C4-2B (cell line): ENCODE data around the gene GALNT16.

ENCODE experiments used
- H3K27ac ChIP-seq: fragments of 450-650 bp; 2 replicates; pipeline ENCODE4 v1.5.1; 2017
- ZFX ChIP-seq: fragments of 450-650 bp; IDR thresholded peaks from 2 replicates; pipeline ENCODE4 v1.6.1; 2017
- TF ChIP-seq, protein P1 (sequence below): fragments of 450-650 bp; conservative IDR thresholded peaks from 2 replicates; pipeline ENCODE4 v1.5.1; 2017; ENCODE audit warnings: mild to moderate bottlenecking

GALNT16 gene

DNA sequence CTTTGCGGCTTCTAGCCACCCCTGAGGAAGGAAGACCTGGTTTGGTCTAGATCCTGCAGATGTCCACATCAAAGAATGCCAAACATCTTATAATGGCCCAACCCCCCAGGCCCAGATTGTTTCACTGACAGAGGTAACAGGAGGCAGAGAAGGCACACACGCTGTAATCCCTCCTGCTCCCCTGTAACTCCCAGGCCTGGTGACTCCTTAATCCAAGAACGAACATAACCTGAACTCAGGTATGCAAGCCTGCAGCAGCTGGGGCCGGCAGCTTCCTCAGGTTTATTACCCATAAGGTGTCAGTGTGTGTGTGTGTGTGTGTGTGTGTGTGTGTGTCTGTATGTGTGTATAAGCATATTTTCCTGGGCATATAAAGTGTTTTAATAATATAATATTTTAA is 85.4 kb downstream of the GALNT16 start:
- H3K27ac ChIP-seq = peak overlapping the region; percentile 96
- TF ChIP-seq, protein P1, sequence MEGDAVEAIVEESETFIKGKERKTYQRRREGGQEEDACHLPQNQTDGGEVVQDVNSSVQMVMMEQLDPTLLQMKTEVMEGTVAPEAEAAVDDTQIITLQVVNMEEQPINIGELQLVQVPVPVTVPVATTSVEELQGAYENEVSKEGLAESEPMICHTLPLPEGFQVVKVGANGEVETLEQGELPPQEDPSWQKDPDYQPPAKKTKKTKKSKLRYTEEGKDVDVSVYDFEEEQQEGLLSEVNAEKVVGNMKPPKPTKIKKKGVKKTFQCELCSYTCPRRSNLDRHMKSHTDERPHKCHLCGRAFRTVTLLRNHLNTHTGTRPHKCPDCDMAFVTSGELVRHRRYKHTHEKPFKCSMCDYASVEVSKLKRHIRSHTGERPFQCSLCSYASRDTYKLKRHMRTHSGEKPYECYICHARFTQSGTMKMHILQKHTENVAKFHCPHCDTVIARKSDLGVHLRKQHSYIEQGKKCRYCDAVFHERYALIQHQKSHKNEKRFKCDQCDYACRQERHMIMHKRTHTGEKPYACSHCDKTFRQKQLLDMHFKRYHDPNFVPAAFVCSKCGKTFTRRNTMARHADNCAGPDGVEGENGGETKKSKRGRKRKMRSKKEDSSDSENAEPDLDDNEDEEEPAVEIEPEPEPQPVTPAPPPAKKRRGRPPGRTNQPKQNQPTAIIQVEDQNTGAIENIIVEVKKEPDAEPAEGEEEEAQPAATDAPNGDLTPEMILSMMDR = no peak
- no peak for TF ChIP-seq ZFX

DNA sequence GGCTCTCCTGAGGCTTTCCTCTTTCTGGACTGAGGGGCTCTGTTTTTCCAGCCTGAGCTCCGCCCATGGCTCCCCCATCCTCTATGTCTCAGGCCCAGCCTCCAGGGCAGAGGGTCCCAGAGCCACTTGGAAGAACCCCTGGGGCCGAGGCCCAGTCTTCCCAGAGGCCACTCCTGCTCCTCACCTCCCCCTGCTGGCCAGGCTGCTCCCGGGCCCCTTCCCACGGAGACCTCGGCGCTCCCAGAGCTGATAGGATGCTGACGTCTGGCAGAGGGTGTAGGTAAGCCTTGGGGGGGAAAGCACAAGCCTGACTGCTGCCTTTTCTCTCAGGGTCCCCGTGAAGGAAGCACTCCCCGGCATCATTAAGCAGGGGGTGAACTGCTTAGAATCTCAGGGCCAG is 86.8 kb downstream of the GALNT16 start:
- TF ChIP-seq ZFX = no peak
- TF ChIP-seq, protein P1 = no peak; the same call in 1 of the 2 replicates
- H3K27ac ChIP-seq = no peak overlapping the region

DNA sequence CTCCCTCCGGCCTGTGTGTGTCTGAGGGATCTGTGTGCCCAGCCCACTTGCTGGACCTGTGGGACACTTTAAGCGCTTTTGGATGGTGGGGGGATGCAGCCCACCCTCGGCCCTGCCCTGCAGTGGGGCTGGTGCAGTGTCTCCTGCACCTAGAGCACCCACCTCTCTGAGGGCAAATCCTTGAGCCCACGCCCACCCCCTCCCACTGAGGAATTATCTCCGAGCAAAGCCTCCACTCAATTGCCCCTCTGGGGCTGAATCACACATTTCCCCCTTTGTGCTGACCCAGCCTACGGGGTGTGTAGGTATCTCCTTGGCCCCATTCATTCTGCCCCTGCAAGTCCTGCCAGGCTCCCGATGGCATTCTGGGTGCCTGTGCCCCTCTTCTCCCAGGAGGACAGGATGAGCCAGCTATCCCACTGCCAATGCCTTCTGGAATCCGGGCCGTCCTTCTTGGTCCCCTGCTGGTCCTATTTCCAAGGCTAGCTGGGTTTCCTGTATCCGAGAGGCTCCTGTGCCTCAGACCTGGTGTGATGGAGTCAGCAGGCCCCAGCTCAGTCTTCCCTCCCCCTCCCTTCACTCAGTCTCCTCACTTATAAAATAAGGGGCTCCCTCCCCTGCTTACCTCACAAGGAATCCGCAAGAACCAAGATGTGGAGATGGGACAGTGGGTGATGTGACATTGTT is 89.3 kb downstream of the GALNT16 start:
- TF ChIP-seq, protein P1 = no peak
- TF ChIP-seq ZFX = no peak

DNA sequence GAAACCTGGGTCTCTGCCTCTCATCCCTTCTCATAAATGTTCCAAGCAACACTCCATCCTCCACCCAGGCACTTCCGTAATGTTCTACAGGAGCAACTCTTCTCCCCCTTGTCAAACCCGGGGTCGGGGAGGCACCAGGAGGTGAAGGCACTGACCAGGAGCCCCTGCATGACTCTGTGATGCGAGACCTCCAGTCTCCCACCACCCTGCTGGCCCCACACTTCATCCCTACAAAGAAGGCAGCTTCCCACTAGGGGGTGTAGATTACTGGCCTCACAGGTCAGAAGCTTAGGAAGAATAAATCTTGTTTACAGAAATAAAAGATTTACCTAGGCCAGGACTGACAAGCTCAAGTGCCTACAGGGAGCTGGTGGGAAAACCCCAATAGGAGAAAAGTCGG is 90.9 kb downstream of the GALNT16 start:
- H3K27ac ChIP-seq = no peak overlapping the region
- TF ChIP-seq, protein P1 = no peak
- TF ChIP-seq ZFX = no peak

More for the DNA sequence above, 89.3 kb downstream of the GALNT16 start:
- H3K27ac ChIP-seq = no peak overlapping the region

DNA sequence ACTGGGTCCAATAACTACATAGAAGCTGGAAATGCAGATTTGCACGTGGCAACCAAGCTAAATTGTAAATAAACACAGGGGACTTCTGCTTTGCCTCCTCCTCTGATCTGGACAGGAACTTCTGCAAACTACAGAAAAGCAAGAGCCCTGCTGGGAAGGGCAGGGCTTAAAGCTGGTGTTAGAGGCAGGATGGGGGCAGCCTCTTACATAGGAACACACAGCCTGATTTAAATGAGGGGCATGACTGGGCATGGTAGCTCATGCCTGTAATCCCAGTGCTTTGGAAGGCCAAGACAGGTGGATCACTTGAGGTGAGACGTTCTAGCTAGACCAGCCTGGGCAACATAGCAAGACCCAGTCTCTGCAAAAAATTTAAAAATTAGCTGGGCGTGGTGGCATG is 91.4 kb downstream of the GALNT16 start:
- no peak for TF ChIP-seq ZFX
- TF ChIP-seq, protein P1 = no peak
- no peak overlapping the region for H3K27ac ChIP-seq

DNA sequence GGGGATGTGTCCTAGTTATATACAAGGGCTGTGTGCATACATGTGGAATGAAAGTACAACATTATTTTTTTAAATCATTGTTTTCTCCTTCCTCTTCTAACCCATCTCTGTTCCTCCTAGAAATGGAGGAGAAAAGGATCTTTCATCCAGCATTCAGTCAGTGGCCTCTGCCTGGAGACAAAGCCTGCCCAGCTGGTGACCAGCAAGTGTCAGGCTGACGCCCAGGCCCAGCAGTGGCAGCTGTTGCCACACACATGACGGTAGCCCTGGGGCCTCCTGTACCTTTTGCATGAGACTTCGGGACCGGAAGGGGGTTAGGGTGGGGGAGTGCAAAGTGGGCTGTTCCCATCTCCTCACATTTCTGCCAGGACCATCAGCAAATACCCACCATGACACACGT is 92.0 kb downstream of the GALNT16 start:
- TF ChIP-seq ZFX = no peak
- TF ChIP-seq, protein P1 = no peak
- no peak overlapping the region for H3K27ac ChIP-seq

DNA sequence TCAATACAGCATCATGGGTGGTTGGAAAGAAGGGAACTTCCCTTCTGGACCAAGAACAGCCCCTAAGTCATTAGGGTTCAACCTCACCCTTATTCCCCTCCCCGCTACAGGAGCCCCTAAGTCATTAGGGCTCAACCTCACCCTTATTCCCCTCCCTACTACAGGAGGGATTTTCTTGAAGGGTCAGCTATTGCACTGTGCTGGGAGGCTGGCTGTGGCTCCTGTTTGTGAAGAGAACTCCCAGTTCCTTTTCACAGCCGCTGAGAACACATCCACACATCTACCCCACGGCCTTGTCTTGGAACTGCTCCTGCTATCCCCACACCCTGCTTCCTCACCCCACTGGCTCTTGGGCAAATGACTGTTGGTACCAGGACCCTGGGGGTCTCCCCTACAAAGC is 93.2 kb downstream of the GALNT16 start:
- no peak overlapping the region for H3K27ac ChIP-seq
- no peak for TF ChIP-seq ZFX
- TF ChIP-seq, protein P1 = no peak
